T-helper 9 cell (primary cell): ENCODE results near the gene FAM83G.

Experiments
- DNase-seq: peaks from one replicate; pipeline ENCODE4 v3.0.0-alpha.2; 2020

Gene FAM83G

GRCh38 chr17:19009970-19010369 lies 5.4 kb upstream of the FAM83G start:
- DNase-seq, result no peak

GRCh38 chr17:19006698-19007097 lies 2.1 kb upstream of the FAM83G start:
- DNase-seq, result no peak

- no peak for DNase-seq
Observed at GRCh38 chr17:19005789-19006430, 1.3 kb upstream of the FAM83G start.

DNA sequence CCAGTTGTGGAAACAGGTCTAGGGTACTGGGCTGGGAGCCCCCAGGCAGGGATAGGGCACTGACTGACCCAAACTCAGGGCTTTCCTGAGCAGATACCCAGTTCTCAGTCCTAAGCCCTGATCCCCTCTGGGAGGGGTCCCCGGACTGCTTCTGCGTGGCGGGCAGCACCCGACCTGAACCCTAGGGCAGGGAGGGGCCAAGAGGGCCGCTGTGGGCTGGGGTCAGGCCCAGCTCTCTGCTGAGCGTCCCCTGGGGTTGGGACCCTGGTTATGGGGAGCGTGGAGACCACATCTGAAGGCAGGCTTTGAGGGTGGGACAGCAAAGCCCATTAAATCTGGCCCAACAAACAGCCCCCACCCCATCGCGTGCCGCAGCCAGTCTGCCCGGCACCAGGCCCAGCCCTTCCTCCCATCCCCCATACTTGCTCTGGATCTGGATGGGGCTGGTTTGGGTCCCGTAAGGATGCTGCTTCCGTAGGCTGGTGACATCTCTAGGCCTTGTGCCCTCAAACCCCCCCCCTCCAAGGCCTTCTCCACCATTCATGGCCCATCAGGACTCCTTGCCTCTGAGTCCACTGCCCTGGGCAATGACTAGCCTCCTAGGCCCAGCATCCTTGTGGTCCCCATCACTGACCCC lies 691 bp upstream of the FAM83G start:
- no peak for DNase-seq

DNA sequence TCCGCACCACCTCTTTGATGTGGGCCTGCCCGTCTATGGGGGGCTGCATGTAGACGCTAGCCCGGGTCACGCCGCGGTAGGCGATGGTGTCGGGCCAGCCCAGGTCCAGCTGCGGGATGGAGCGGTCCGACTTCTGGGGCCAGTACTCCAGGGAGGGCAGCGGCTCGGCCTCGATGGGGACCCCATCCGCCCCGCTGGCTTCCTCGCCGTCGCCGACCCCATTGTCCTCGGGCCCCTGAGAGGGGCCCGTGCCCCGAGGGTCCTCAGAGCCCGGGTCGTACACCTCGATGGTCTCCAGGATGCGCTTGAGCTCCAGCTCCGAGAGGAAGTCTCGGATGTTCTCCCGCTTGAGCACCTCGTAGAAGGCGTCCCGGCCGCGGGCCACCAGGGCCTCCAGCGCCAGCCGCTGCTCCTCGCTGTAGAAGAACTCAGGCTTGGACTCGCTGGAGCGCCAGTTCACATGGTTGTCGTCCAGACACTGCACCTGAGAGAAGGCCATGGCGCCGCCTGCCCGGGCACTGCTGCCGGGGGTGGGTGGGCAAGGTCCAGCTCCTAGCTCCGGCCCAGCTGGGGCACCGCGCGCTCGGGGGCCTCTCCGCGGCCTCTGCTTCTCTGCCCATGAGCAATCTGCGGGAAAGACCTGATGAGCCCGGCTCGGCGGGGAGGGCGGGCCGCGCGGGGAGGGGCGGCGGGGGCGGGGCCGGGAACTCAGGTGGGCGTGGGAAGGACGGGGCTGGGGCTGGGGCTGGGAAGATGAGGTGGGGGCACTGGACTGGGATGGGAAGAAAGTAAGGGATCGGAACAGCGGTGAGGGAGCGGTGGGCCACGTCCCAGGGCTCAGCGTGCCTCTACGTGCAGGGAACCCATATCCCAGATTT lies 782 bp downstream of the FAM83G start:
- DNase-seq, result peak; percentile 43

- no peak for DNase-seq
Observed at GRCh38 chr17:19002805-19003542, 1.6 kb downstream of the FAM83G start.

- DNase-seq, result no peak
Observed at GRCh38 chr17:19001907-19002590, 2.5 kb downstream of the FAM83G start.

DNA sequence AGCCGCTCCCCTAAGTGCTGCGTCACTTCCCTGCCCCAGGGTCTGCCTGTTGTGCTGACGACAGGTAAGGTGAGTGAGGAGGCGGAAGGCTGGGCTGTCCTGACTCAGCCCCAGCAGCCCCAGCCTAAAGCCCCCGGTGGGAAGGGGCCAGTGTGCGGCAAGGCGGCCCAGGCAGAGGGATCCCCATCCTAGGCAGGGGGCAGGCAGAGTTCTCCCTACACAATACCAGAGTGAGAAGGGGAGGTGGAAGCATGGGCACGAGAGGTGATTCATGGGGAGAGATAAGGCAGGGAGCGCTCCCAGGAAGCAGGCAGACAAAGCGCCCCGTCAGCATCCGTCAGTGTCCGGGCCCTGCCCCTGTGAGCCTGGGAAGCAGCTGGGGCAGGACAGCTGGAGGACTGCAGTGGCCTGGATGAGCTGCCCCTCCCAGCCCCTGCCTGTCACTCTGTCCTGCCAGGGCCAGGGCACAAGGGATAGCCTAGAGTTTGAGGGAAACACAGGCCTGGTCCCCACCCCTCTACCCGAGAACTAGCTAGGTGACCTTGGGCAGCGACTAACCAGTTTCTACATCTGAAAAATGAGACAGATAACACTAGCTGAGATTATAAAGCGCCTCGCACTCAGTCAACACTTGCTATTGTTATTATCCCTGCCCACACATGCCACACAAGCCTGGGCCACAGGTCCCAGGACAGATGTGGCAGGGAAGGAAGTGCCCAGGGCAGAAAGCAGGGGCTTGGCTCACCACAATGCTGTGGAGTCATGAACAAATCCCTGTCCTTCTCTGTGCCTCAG lies 3.8 kb downstream of the FAM83G start:
- DNase-seq, result no peak

GRCh38 chr17:18999911-19000310 lies 4.7 kb downstream of the FAM83G start:
- no peak for DNase-seq

GRCh38 chr17:18999394-18999793 lies 5.2 kb downstream of the FAM83G start:
- no peak for DNase-seq

GRCh38 chr17:18997650-18998196 lies 6.8 kb downstream of the FAM83G start:
- DNase-seq, result no peak

GRCh38 chr17:18996458-18996857 lies 8.1 kb downstream of the FAM83G start:
- no peak for DNase-seq

- no peak for DNase-seq
Observed at GRCh38 chr17:18995220-18995619, 9.3 kb downstream of the FAM83G start.

DNA sequence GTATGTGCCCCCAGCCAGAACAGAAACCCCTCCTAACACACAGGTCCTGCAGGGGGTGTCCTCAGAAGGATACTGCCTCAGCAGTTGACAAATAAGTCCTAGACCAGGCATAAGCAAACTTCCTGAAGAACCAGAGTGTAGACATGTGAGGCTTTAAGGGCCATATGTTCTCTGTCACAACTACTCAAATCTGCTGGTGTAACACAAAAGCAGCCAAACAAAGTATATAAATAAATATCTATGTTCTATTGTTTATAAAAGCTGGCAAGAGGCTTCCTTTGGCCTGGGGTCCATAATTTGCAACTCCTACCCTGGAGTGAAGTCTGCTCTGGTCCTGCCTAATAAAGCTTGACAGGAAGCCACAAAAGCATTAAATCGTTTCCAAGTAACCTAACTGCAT lies 9.9 kb downstream of the FAM83G start:
- no peak for DNase-seq

- DNase-seq, result no peak
Observed at GRCh38 chr17:18993905-18994526, 10.5 kb downstream of the FAM83G start.

DNA sequence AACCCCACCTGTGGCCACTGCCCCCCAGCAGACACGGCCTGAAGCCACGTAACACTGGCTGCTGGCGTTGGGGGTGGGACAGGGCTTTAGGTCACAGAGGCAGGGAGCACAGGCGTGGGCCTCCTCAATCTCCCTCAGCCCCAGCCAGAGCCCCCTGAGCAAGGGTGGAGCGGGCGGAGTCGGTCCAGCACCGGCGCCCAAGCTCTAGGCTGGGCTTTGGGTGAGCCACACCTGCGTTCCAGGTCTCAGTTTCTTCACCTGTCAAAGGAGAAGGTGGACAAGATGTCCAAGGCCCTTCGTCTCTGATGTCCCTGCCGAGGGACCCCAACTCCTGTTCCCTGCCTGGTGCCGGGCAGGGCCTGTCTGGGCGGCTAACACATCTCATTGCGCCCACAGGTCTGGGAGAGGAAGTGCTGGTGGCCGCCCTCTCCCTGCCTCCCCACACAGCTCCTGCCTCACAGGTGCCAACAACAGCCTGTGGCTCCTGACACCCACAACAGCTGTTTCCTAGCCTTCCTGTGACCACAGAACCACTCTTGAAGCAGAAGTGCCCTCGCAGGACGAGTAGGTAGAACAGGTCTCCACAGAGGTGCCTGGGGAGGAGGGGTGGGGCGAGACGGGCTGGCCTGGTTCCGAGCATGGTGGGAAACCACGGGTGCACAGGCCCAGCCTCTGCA lies 12.0 kb downstream of the FAM83G start:
- peak; percentile 38 for DNase-seq

DNA sequence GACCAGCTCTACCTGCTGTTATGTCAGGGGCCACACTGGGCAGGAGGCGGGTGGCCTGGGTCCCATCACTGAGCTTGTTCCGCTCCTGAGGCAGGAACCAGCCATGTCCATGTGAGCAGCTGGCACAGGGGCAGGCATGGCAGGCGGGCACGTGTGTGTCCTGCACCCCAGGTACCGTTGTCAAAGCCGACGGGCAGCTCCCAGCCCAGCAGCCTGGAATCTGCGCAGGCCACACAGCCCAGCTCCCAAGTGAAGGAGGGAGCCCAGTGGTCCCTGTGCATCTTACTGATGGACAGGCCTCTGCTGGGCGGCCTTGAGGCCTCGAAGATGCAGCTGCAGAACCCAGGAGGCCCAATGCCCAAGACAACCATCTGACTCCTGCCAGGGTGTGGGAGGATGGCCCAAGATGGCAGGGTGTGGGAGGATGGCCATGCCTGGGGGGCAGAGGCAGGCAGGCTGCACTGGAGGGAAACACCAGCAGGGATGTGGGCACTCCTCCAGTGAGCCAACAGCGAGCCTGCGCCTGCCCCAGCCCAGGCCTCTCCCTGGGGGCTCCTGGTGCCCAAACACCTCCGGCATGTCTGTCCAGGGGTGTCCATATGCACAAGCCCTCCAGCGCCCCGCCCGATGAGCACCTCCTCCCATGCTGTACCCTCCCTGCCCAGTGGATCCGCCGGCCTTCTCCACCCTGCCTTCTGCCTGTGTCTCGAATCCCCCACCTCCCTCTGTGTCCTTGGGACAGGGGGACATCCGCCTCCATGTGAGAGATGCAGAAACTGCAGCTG lies 12.8 kb downstream of the FAM83G start:
- DNase-seq, result no peak

GRCh38 chr17:18990331-18990730 lies 14.2 kb downstream of the FAM83G start:
- DNase-seq, result no peak

DNA sequence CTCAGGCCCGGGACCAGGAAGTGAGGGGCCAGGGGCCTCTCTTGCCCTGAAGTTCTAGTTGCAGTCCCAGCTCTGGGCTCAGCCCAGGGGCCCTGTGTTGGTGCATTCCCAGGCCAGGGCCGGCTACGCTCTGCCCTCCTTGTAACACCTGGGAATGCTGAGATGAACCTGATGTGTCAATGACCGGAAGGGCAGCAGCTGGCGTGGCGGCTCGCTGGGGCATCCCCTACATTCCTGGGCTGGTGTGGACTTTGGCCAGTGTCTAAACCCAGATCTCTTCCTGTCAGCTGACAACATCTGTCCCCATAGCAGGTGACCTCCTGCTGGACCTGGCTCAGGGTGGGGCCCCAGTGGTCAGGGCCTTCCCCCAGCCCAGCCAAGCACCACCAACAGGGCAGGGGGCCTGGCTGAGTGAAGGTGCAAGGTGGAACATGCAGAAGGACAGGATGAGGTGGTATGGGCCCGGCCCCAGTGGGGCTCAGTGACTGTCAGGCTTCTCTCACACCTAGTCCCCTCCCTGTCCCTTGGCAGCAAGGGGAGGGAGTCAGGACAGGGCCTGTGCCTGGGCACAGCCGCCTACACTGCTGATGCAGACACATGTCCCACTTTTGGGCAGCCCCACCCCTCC lies 15.9 kb downstream of the FAM83G start:
- no peak for DNase-seq
